WTC11 (cell line): ENCODE data around the gene ERVK3-1. TPM values are rescaled to one million over a fixed set of nuclear protein-coding genes. Genes with fewer than 3 reads are reported as not detected.

Source experiments
- ATAC-seq: fragments of 200-7000 bp; cut with Tn5 transposase; 2 replicates; pipeline ENCODE4 v1.10.0; 2021; ENCODE audit warnings: mild to moderate bottlenecking, moderate library complexity
- CTCF ChIA-PET: fragments of 300-600 bp; sonication (Branson Sonifier 250); formaldehyde crosslinking; loops from one replicate; lab custom pipeline; 2021; ENCODE audit warnings: antibody characterized with exemption; lab: Charles Lee
- POLR2A ChIA-PET: fragments of 350-600 bp; sonication (Branson Sonifier 250); formaldehyde crosslinking; loops from one replicate; lab custom pipeline; 2021; ENCODE audit warnings: antibody characterized with exemption; lab: Charles Lee
- DNase-seq: peaks from one replicate; pipeline ENCODE4 v3.0.0; 2021; ENCODE audit warnings: low spot score
- H3K27ac Mint-ChIP-seq: 2 replicates; pipeline ENCODE4 v1.8.0; 2021; ENCODE audit warnings: mixed read lengths
- H3K27me3 Mint-ChIP-seq: 2 replicates; pipeline ENCODE4 v1.8.0; 2021; ENCODE audit warnings: low read depth, mild to moderate bottlenecking, moderate library complexity, mixed read lengths
- H3K36me3 Mint-ChIP-seq: 2 replicates; pipeline ENCODE4 v1.8.0; 2021; ENCODE audit warnings: mixed read lengths
- H3K4me1 Mint-ChIP-seq: 2 replicates; pipeline ENCODE4 v1.8.0; 2022; ENCODE audit warnings: mixed read lengths
- H3K4me3 Mint-ChIP-seq: 2 replicates; pipeline ENCODE4 v1.8.0; 2021; ENCODE audit warnings: mild to moderate bottlenecking, moderate library complexity, mixed read lengths
- H3K9me3 Mint-ChIP-seq: 2 replicates; pipeline ENCODE4 v1.8.0; 2021; ENCODE audit warnings: mixed read lengths
- ELF4 ChIP-seq: sonication (generic); formaldehyde crosslinking; IDR thresholded peaks from 2 replicates; pipeline ENCODE4 v1.8.1; 2022; ENCODE audit warnings: low read depth, mild to moderate bottlenecking, moderate library complexity, missing genetic modification reagents
- EMX1 ChIP-seq: fragments of 250-450 bp; sonication (Bioruptor Pico); IDR thresholded peaks from 2 replicates; pipeline ENCODE4 v1.8.0; 2021; ENCODE audit warnings: mild to moderate bottlenecking
- ETV6 ChIP-seq: sonication (generic); formaldehyde crosslinking; IDR thresholded peaks from 2 replicates; pipeline ENCODE4 v1.8.1; 2022; ENCODE audit warnings: mild to moderate bottlenecking, missing genetic modification reagents
- FOXJ3 ChIP-seq: sonication (generic); formaldehyde crosslinking; IDR thresholded peaks from 2 replicates; pipeline ENCODE4 v1.9.0; 2021; ENCODE audit warnings: missing genetic modification reagents, mild to moderate bottlenecking, borderline replicate concordance
- KAT7 ChIP-seq: sonication (generic); formaldehyde crosslinking; IDR thresholded peaks from 2 replicates; pipeline ENCODE4 v1.8.1; 2023; ENCODE audit warnings: missing genetic modification reagents, mild to moderate bottlenecking, borderline replicate concordance
- NFATC4 ChIP-seq: fragments of 250-450 bp; sonication (Bioruptor Pico); IDR thresholded peaks from 2 replicates; pipeline ENCODE4 v1.9.0; 2021; ENCODE audit warnings: mild to moderate bottlenecking
- NFE2L1 ChIP-seq: sonication (generic); formaldehyde crosslinking; IDR thresholded peaks from 2 replicates; pipeline ENCODE4 v1.8.1; 2023; ENCODE audit warnings: missing genetic modification reagents
- SMAD3 ChIP-seq: sonication (generic); formaldehyde crosslinking; IDR thresholded peaks from 2 replicates; pipeline ENCODE4 v1.8.0; 2022; ENCODE audit warnings: missing genetic modification reagents, mild to moderate bottlenecking, borderline replicate concordance
- SOX15 ChIP-seq: fragments of 250-450 bp; sonication (Bioruptor Pico); IDR thresholded peaks from 2 replicates; pipeline ENCODE4 v1.9.0; 2021; ENCODE audit warnings: mild to moderate bottlenecking
- SP1 ChIP-seq: sonication (generic); formaldehyde crosslinking; conservative IDR thresholded peaks from 2 replicates; pipeline ENCODE4 v1.8.1; 2022; ENCODE audit warnings: missing genetic modification reagents
- TEAD1 ChIP-seq: sonication (generic); formaldehyde crosslinking; IDR thresholded peaks from 2 replicates; pipeline ENCODE4 v1.8.0; 2022; ENCODE audit warnings: mild to moderate bottlenecking, missing genetic modification reagents
- ZBTB21 ChIP-seq: sonication (generic); formaldehyde crosslinking; IDR thresholded peaks from 2 replicates; pipeline ENCODE4 v1.8.1; 2023; ENCODE audit warnings: mild to moderate bottlenecking, missing genetic modification reagents, borderline replicate concordance
- ZNF423 ChIP-seq: fragments of 250-450 bp; sonication (Bioruptor Pico); IDR thresholded peaks from 2 replicates; pipeline ENCODE4 v2.1.2; 2022; ENCODE audit warnings: mild to moderate bottlenecking, moderate library complexity
- total RNA-seq: library from RNA; stranded (reverse); gene quantifications from 3 replicates; pipeline ENCODE4 v1.2.3, GENCODE V29; 2021
- TF ChIP-seq, protein P1 (sequence below): sonication (generic); formaldehyde crosslinking; IDR thresholded peaks from 2 replicates; pipeline ENCODE4 v1.8.0; 2023; ENCODE audit warnings: mild to moderate bottlenecking, missing genetic modification reagents
- TF ChIP-seq, protein P2 (sequence below): fragments of 250-450 bp; sonication (Bioruptor Pico); conservative IDR thresholded peaks from 2 replicates; pipeline ENCODE4 v1.9.0; 2021; ENCODE audit warnings: mild to moderate bottlenecking
- TF ChIP-seq, protein P3 (sequence below): sonication (generic); formaldehyde crosslinking; IDR thresholded peaks from 2 replicates; pipeline ENCODE4 v1.8.1; 2023; ENCODE audit warnings: mild to moderate bottlenecking, missing genetic modification reagents
- TF ChIP-seq, protein P4 (sequence below): sonication (generic); formaldehyde crosslinking; IDR thresholded peaks from 2 replicates; pipeline ENCODE4 v1.8.1; 2023; ENCODE audit warnings: mild to moderate bottlenecking, missing genetic modification reagents, borderline replicate concordance
- TF ChIP-seq, protein P5 (sequence below): fragments of 250-450 bp; sonication (Bioruptor Pico); IDR thresholded peaks from 2 replicates; pipeline ENCODE4 v1.9.0; 2021; ENCODE audit warnings: mild to moderate bottlenecking
- TF ChIP-seq, protein P6 (sequence below): sonication (generic); formaldehyde crosslinking; IDR thresholded peaks from 2 replicates; pipeline ENCODE4 v1.8.0; 2022; ENCODE audit warnings: mild to moderate bottlenecking, missing genetic modification reagents
- TF ChIP-seq, protein P7 (sequence below): sonication (generic); formaldehyde crosslinking; IDR thresholded peaks from 2 replicates; pipeline ENCODE4 v1.8.0; 2022; ENCODE audit warnings: mild to moderate bottlenecking, missing genetic modification reagents

The ERVK3-1 gene
- total RNA-seq, 1 experiment from 2014 or later = 26.0 TPM

DNA sequence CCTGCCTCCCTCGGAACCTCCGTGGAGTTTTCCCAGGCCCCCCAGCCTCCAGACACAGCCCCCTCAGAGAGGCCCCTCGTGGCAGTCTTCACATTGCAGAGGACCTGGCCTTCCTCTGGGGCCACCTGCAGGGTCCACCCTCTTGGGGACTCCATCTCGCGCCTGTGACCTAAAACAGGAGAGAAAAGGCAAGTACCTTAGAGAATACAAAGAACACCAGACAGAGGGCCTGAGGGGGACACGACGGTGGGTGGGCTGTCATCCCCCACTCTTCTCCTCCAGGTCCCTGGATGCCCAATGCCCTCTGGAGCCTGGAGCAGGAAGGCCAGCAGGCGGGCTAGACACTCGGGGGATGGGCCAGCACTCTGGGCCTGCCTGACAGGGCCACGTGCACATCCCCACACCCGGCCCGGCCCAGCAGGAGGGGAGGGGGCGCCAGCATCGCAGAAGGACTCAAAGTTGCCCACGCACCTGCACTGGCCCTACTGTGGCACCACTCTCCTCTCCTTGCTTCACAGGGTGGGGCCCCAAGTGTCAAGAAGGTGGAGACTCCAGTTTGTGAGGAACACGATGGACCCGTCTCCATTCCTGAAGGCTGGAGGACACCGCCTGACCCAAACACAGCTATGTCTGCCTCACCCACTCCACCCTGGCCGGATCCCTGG, 52.4 kb downstream of the ERVK3-1 start:
- peaks cover 6% of the 10 kb centered on the region; the same call in 1 of the 2 replicates for H3K4me1 Mint-ChIP-seq
- peaks cover 8% of the 10 kb centered on the region for H3K27me3 Mint-ChIP-seq
- ChIA-PET CTCF (interaction anchor here (0.9 kb wide), 1 partner anchor 17 kb away, joined by 3 read pairs; no protein-coding TSS in a partner anchor), POLR2A (no interaction called here)
- no peak for ATAC-seq
- H3K4me3 Mint-ChIP-seq = no peak overlapping the region
- peak overlapping the region; percentile 60; the same call in 1 of the 2 replicates for H3K27ac Mint-ChIP-seq
- TF ChIP-seq, protein P1, sequence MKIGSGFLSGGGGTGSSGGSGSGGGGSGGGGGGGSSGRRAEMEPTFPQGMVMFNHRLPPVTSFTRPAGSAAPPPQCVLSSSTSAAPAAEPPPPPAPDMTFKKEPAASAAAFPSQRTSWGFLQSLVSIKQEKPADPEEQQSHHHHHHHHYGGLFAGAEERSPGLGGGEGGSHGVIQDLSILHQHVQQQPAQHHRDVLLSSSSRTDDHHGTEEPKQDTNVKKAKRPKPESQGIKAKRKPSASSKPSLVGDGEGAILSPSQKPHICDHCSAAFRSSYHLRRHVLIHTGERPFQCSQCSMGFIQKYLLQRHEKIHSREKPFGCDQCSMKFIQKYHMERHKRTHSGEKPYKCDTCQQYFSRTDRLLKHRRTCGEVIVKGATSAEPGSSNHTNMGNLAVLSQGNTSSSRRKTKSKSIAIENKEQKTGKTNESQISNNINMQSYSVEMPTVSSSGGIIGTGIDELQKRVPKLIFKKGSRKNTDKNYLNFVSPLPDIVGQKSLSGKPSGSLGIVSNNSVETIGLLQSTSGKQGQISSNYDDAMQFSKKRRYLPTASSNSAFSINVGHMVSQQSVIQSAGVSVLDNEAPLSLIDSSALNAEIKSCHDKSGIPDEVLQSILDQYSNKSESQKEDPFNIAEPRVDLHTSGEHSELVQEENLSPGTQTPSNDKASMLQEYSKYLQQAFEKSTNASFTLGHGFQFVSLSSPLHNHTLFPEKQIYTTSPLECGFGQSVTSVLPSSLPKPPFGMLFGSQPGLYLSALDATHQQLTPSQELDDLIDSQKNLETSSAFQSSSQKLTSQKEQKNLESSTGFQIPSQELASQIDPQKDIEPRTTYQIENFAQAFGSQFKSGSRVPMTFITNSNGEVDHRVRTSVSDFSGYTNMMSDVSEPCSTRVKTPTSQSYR (CRISPR knock-in tag) = no peak
- no peak for TF ChIP-seq SP1 (CRISPR knock-in tag)
- TF ChIP-seq, protein P2, sequence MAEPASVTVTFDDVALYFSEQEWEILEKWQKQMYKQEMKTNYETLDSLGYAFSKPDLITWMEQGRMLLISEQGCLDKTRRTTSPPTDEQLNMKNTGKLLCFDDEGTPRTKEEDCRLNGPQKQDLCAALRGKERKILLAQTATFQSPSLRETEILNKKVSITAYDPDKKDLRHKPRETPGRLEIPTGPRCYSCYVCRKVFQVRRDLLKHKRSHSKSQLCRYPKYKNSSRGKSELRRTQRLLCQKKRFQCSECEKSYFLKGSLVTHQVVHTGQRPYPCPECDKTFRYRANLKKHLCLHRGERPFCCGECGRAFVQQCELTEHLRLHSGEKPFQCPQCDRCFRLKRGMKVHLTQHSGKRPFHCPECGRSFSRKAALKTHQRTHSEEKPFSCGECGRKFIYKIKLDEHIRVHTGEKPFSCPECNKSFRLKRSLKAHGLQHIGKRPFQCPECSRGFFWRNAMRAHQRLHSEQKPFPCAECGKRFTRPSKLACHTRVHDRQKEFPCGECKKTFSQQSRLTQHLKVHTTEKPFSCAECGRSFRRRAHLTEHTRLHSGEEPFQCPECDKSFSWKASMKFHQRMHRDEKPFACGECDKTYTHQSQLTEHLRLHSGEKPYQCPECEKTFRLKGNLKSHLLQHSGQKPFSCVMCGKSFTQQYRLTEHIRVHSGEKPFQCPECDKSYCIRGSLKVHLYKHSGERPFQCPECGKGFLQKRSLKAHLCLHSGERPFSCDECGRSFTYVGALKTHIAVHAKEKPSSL (CRISPR knock-in tag) = no peak
- TF ChIP-seq ELF4 (CRISPR knock-in tag) = no peak
- no peak for TF ChIP-seq NFATC4 (CRISPR knock-in tag)
- TF ChIP-seq, protein P3, sequence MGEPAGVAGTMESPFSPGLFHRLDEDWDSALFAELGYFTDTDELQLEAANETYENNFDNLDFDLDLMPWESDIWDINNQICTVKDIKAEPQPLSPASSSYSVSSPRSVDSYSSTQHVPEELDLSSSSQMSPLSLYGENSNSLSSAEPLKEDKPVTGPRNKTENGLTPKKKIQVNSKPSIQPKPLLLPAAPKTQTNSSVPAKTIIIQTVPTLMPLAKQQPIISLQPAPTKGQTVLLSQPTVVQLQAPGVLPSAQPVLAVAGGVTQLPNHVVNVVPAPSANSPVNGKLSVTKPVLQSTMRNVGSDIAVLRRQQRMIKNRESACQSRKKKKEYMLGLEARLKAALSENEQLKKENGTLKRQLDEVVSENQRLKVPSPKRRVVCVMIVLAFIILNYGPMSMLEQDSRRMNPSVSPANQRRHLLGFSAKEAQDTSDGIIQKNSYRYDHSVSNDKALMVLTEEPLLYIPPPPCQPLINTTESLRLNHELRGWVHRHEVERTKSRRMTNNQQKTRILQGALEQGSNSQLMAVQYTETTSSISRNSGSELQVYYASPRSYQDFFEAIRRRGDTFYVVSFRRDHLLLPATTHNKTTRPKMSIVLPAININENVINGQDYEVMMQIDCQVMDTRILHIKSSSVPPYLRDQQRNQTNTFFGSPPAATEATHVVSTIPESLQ (CRISPR knock-in tag) = no peak
- no peak for TF ChIP-seq ZNF423 (CRISPR knock-in tag)
- no peak for TF ChIP-seq TEAD1 (CRISPR knock-in tag)
- no peak for TF ChIP-seq FOXJ3
- no peak for TF ChIP-seq SMAD3 (CRISPR knock-in tag)
- H3K9me3 Mint-ChIP-seq = no peaks in the 10 kb centered on the region
- no peaks in the 10 kb centered on the region for H3K36me3 Mint-ChIP-seq
- DNase-seq = no peak

DNA sequence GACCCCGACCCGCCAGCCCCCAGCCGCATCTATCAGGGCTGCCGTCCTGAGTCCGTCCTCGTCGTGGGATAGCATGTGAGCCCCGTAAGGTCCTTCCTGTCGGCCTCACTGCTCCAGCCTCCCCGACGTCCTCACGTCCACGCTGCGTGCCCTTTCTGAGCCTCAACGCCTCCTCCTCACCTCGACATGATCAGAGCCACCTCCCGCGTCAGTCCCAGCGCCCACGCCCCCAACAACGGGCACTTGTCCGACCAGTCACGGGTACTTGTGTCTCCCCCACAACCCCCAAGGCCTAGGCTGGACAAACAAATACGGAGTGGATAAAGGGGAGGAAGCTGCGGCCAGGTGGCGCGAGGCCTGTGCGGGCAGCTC, 56.7 kb downstream of the ERVK3-1 start:
- H3K9me3 Mint-ChIP-seq = no peaks in the 10 kb centered on the region
- peak overlapping the region; percentile 96 for H3K27ac Mint-ChIP-seq
- H3K4me1 Mint-ChIP-seq = peaks cover 6% of the 10 kb centered on the region; the same call in 1 of the 2 replicates
- ChIA-PET CTCF (interaction anchor here (1.0 to 3.0 kb wide), 10 partner anchors 9 to 158 kb away, joined by 3 to 22 read pairs (median 5); partner anchors contain the start of genes ZBTB45 and ZSCAN22), POLR2A (interaction anchor here (0.9 to 2.9 kb wide), 6 partner anchors 11 to 89 kb away, joined by 3 to 25 read pairs (median 6); partner anchors contain the start of genes ZNF324B and ZSCAN22)
- H3K36me3 Mint-ChIP-seq = no peaks in the 10 kb centered on the region
- no peak for DNase-seq
- peak; percentile 9 for ATAC-seq
- peak overlapping the region; percentile 94 for H3K4me3 Mint-ChIP-seq
- H3K27me3 Mint-ChIP-seq = no peaks in the 10 kb centered on the region
- TF ChIP-seq ETV6 (CRISPR knock-in tag) (peak; percentile 15; the same call in 1 of the 2 replicates), ZNF423 (CRISPR knock-in tag) (no peak), SOX15 (CRISPR knock-in tag) (no peak), NFE2L1 (CRISPR knock-in tag) (peak; percentile 10; the same call in 1 of the 2 replicates), NFATC4 (CRISPR knock-in tag) (no peak), EMX1 (CRISPR knock-in tag) (no peak), KAT7 (CRISPR knock-in tag) (0 out of 2 replicates have a peak, but pooled peaks have one; percentile 46), ZBTB21 (CRISPR knock-in tag) (peak; percentile 11; the same call in 1 of the 2 replicates)
- TF ChIP-seq, protein P4, sequence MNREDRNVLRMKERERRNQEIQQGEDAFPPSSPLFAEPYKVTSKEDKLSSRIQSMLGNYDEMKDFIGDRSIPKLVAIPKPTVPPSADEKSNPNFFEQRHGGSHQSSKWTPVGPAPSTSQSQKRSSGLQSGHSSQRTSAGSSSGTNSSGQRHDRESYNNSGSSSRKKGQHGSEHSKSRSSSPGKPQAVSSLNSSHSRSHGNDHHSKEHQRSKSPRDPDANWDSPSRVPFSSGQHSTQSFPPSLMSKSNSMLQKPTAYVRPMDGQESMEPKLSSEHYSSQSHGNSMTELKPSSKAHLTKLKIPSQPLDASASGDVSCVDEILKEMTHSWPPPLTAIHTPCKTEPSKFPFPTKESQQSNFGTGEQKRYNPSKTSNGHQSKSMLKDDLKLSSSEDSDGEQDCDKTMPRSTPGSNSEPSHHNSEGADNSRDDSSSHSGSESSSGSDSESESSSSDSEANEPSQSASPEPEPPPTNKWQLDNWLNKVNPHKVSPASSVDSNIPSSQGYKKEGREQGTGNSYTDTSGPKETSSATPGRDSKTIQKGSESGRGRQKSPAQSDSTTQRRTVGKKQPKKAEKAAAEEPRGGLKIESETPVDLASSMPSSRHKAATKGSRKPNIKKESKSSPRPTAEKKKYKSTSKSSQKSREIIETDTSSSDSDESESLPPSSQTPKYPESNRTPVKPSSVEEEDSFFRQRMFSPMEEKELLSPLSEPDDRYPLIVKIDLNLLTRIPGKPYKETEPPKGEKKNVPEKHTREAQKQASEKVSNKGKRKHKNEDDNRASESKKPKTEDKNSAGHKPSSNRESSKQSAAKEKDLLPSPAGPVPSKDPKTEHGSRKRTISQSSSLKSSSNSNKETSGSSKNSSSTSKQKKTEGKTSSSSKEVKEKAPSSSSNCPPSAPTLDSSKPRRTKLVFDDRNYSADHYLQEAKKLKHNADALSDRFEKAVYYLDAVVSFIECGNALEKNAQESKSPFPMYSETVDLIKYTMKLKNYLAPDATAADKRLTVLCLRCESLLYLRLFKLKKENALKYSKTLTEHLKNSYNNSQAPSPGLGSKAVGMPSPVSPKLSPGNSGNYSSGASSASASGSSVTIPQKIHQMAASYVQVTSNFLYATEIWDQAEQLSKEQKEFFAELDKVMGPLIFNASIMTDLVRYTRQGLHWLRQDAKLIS (CRISPR knock-in tag) = 0 out of 2 replicates have a peak, but pooled peaks have one; percentile 39
- TF ChIP-seq, protein P5, sequence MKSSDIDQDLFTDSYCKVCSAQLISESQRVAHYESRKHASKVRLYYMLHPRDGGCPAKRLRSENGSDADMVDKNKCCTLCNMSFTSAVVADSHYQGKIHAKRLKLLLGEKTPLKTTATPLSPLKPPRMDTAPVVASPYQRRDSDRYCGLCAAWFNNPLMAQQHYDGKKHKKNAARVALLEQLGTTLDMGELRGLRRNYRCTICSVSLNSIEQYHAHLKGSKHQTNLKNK (CRISPR knock-in tag) = no peak
- TF ChIP-seq, protein P6, sequence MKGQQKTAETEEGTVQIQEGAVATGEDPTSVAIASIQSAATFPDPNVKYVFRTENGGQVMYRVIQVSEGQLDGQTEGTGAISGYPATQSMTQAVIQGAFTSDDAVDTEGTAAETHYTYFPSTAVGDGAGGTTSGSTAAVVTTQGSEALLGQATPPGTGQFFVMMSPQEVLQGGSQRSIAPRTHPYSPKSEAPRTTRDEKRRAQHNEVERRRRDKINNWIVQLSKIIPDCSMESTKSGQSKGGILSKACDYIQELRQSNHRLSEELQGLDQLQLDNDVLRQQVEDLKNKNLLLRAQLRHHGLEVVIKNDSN = no peak
- TF ChIP-seq, protein P7, sequence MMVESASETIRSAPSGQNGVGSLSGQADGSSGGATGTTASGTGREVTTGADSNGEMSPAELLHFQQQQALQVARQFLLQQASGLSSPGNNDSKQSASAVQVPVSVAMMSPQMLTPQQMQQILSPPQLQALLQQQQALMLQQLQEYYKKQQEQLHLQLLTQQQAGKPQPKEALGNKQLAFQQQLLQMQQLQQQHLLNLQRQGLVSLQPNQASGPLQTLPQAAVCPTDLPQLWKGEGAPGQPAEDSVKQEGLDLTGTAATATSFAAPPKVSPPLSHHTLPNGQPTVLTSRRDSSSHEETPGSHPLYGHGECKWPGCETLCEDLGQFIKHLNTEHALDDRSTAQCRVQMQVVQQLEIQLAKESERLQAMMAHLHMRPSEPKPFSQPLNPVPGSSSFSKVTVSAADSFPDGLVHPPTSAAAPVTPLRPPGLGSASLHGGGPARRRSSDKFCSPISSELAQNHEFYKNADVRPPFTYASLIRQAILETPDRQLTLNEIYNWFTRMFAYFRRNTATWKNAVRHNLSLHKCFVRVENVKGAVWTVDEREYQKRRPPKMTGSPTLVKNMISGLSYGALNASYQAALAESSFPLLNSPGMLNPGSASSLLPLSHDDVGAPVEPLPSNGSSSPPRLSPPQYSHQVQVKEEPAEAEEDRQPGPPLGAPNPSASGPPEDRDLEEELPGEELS = peak; percentile 39; the same call in 1 of the 2 replicates
